VCaP (cell line): ENCODE data around the gene NAAA.
"Not testable (repeated sequence)": the region's sequence is repeated elsewhere in the genome, so short reads cannot be mapped to it uniquely, and the experiment has no call there.

ENCODE experiments used
- H3K27ac ChIP-seq: fragments of 450-650 bp; 2 replicates; pipeline ENCODE4 v1.5.1; 2017
- TF ChIP-seq, protein P1 (sequence below): fragments of 450-650 bp; conservative IDR thresholded peaks from 2 replicates; pipeline ENCODE4 v1.5.1; 2017; ENCODE audit warnings: mild to moderate bottlenecking, moderate library complexity

NAAA gene

DNA sequence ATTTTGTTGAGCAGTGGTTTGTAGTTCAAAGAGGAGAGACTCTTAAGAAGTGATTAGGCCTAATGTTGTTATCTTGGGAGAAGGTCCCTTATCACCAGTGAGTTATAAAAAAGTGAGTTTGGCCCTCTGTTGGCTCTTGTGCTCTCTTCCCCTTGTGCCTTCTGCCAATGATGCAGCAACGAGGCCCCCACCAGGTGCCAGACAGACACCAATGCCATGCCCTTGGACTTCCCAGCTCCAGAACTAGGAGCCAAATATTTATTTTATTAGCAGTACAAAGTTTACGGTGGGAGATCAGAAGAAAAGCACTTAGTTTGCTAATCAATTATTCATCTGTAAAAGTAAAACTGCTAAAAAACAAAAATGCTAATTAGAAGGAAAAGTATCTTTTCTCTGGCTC, 22.7 kb upstream of the NAAA start:
- no peak overlapping the region for H3K27ac ChIP-seq
- TF ChIP-seq, protein P1, sequence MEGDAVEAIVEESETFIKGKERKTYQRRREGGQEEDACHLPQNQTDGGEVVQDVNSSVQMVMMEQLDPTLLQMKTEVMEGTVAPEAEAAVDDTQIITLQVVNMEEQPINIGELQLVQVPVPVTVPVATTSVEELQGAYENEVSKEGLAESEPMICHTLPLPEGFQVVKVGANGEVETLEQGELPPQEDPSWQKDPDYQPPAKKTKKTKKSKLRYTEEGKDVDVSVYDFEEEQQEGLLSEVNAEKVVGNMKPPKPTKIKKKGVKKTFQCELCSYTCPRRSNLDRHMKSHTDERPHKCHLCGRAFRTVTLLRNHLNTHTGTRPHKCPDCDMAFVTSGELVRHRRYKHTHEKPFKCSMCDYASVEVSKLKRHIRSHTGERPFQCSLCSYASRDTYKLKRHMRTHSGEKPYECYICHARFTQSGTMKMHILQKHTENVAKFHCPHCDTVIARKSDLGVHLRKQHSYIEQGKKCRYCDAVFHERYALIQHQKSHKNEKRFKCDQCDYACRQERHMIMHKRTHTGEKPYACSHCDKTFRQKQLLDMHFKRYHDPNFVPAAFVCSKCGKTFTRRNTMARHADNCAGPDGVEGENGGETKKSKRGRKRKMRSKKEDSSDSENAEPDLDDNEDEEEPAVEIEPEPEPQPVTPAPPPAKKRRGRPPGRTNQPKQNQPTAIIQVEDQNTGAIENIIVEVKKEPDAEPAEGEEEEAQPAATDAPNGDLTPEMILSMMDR = no peak

DNA sequence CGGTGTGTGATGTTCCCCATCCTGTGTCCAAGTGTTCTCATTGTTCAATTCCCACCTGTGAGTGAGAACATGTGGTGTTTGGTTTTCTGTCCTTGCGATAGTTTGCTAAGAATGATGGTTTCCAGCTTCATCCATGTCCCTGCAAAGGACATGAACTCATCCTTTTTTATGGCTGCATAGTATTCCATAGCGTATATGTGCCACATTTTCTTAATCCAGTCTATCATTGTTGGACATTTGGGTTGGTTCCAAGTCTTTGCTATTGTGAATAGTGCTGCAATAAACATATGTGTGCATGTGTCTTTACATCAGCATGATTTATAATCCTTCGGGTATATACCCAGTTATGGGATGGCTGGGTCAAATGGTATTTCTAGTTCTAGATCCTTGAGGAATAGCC, 21.3 kb upstream of the NAAA start:
- H3K27ac ChIP-seq = not testable (repeated sequence)

DNA sequence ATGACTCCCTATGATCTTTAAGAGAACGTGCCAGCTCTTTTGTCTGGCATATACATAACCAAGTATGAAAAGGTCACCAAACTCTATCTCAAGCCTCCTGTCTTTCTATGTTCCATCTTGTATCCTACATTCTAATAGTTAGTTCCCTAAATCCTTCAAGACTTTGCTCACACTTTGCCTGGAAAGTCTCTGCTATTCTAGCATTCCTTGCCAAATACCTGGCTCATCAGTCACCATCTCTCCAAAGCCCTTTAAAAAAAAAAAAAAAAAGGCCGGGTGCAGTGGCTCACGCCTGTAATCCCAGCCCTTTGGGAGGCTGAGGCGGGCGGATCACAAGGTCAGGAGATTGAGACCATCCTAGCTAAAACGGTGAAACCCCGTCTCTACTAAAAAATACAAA, 17.7 kb upstream of the NAAA start:
- not testable (repeated sequence) for H3K27ac ChIP-seq

DNA sequence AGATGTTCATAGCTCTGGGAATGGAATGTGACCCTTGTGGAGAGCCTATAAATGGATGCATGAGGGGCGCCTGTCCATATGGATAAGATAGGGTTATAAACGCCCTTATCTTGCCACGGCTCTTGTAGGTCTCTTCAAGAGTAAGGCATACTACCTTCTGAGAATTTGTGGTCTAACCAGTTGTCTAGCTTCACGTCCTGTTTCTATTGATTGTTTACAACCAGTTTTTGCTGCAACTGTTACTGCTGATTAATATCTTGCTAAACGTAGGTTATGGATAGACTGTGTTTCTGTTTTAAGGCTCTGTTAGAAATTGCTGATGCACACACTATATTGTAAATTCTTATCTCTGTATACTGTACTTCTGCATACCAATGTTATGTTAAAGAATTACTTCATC, 14.0 kb upstream of the NAAA start:
- H3K27ac ChIP-seq = not testable (repeated sequence)

DNA sequence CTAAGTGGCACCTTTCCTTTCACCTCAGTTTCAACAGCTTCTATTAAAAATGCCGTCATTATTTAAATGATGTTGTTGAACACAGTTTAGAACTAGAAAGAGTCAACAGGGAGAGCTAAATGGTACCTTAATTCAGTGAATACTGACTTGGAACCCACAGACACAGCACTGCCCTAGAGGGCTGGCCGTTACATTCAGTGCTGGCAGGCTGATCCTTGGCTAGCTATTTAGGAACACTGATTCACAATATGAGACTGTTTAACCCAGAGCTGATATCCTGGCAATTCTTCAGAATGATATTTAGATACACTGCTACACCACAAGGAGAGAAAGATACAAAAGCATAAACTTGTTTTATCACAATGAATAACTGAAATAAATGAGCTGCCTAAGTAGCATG, 12.7 kb upstream of the NAAA start:
- H3K27ac ChIP-seq = no peak overlapping the region
- TF ChIP-seq, protein P1 = no peak

DNA sequence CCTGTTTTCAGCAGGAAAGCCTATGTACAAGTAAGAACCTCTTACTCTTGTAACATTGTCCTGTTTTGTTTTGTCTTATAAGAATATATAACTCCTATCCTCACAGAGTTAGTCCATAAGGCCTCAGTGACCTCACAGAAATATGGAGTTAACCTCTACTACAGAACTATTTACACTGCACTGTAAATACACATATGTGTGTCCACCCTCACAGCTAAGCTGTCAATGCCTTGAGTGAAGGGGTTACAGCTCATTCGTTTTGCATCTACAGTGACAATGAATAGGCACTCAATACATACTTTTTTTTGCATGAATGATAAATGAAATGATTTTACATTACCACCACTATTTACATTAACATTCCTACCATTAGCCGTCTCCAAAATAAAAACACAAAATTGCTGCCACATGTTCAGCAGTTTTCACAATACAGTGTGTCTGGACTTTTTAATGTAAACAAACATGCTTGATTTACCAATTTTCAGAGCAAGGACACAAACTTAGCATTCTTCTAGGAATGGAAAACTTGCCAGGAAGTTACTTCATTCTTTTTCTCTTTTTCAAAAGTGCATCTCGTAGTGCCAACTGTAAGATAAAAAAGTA, 9.5 kb upstream of the NAAA start:
- TF ChIP-seq, protein P1 = no peak
- H3K27ac ChIP-seq = peak overlapping the region; percentile 61

DNA sequence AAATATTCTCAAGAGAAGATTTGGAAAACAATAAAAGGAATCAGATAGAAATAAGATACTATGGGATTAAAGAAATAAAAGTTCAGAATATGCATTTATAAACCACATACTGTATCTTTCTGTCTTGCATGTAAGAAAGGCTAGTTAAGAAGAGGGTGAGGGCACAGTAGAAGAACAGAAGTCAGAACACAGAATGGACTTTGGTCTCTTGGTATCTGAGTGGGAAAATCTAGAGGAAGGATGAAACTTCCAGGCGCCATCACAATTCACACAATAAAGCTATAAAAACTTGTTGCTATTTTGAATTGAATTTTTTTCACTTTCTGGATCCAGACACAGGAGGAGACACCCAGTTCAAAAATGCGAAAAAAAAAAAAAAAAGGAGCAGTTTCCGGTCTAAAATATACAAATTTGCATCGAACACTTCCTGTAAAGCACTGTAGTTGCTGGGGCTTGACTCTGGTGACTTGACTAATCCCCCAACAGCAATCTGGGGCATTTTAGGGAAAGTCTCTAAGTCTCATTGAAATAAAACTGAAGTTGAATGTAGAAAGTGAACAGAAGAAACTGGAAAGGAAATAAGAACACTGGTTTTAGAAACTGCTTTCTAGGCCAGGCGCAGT, 8.1 kb upstream of the NAAA start:
- TF ChIP-seq, protein P1 = no peak
- H3K27ac ChIP-seq = peak overlapping the region; percentile 61

DNA sequence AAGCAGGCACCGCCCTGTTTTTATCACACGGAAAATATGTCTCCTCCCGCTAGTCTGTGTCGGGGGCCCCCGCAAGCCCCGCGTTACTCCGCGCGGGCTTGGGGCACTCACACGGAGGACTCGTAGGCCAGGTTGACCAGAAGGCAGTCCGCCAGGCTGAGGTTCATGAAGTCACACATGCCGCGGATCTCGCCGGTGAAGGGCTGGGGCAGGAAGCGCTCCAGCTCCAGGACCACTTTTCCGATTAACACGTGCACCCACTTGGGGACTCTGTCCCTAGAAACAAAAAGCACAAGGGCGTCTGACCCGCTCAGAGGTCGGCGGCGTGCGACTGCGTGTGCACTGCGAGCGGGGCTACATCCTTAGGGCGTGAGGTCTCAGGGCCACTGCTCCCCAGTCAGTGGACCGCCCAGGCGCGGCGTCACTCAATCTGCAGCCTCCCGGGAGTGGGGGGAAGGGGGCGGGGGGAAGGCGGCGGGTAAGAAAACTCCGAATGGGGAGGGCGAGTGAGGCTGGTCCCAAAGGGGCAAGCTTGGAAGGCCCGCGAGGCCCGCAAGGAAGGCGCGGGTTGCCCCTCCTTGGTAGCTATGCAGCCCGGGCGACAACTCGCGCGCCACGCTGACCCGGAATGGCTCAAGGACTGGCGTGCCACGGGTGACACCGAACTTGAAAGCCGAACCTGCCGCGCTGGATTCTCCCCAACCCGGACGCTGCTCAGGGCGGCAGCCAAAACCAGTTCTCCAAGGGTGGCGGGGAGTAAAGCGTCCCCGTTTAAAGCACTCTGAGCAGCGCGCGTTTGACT, 722 bp downstream of the NAAA start:
- TF ChIP-seq, protein P1 = no peak
- H3K27ac ChIP-seq = peak overlapping the region; percentile 92

DNA sequence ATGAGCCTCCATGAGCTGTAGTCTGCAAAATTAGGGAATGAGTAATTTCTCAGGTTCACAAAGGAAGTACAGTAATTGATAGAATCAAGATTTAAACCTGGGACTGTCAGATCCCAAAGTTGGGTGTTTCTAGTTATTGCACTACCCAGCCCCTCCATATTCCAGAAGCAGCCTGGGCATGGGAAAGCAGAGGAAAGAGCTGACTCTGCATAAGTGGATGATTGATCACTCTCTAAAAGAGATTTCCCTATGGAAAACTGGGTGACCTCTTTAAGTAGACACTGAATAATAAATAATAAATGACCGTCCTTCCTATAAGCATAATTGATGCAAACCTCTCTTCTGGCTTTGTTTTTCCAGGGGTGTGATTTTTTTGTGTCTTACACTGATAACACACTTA, 5.2 kb downstream of the NAAA start:
- TF ChIP-seq, protein P1 = no peak
- peak overlapping the region; percentile 1; the same call in 1 of the 2 replicates for H3K27ac ChIP-seq
